Measurements from ENCODE around the gene CHL1.

CHL1 gene

GRCh38 chr3:217099-217813, 20.7 kb downstream of the CHL1 start:
- no peak for DNase-seq

- no peak for DNase-seq
Measured at GRCh38 chr3:217948-218347, 21.4 kb downstream of the CHL1 start.

GRCh38 chr3:228442-229182, 32.0 kb downstream of the CHL1 start:
- DNase-seq: no peak

- no peak for DNase-seq
Measured at GRCh38 chr3:229183-229661, 32.7 kb downstream of the CHL1 start.

GRCh38 chr3:236881-237280, 40.3 kb downstream of the CHL1 start:
- DNase-seq: no peak

- no peak for DNase-seq
Measured at GRCh38 chr3:242602-243355, 46.2 kb downstream of the CHL1 start.

GRCh38 chr3:243356-243725, 46.8 kb downstream of the CHL1 start:
- DNase-seq: no peak

GRCh38 chr3:244041-244440, 47.5 kb downstream of the CHL1 start:
- no peak for DNase-seq

GRCh38 chr3:247916-248315, 51.4 kb downstream of the CHL1 start:
- DNase-seq: no peak

- no peak for DNase-seq
Measured at GRCh38 chr3:248864-249520, 52.4 kb downstream of the CHL1 start.

GRCh38 chr3:249587-250262, 53.2 kb downstream of the CHL1 start:
- no peak for DNase-seq

- DNase-seq: no peak
Measured at GRCh38 chr3:256501-256900, 59.9 kb downstream of the CHL1 start.

GRCh38 chr3:257826-258225, 61.3 kb downstream of the CHL1 start:
- DNase-seq: no peak

- DNase-seq: no peak
Measured at GRCh38 chr3:260898-261297, 64.3 kb downstream of the CHL1 start.

GRCh38 chr3:263393-263792, 66.8 kb downstream of the CHL1 start:
- no peak for DNase-seq

- DNase-seq: no peak
Measured at GRCh38 chr3:264394-265156, 68.0 kb downstream of the CHL1 start.

- no peak for DNase-seq
Measured at GRCh38 chr3:267101-267500, 70.5 kb downstream of the CHL1 start.

- no peak for DNase-seq
Measured at GRCh38 chr3:270688-271087, 74.1 kb downstream of the CHL1 start.

GRCh38 chr3:274927-275326, 78.4 kb downstream of the CHL1 start:
- DNase-seq: no peak

GRCh38 chr3:277873-278272, 81.3 kb downstream of the CHL1 start:
- no peak for DNase-seq

- no peak for DNase-seq
Measured at GRCh38 chr3:278300-279064, 81.9 kb downstream of the CHL1 start.
